ENCODE results near the gene HCFC1.

Gene HCFC1

GRCh38 chrX:153956044-153956907 is 15.3 kb downstream of the HCFC1 start:
- no peak for FAIRE-seq

- no peak for FAIRE-seq
Measured at GRCh38 chrX:153955228-153955732, 16.3 kb downstream of the HCFC1 start.

GRCh38 chrX:153954558-153955227 is 16.9 kb downstream of the HCFC1 start:
- no peak for FAIRE-seq

GRCh38 chrX:153953892-153954557 is 17.6 kb downstream of the HCFC1 start:
- no peak for FAIRE-seq

GRCh38 chrX:153953342-153953830 is 18.2 kb downstream of the HCFC1 start:
- no peak for FAIRE-seq

- no peak for FAIRE-seq
Measured at GRCh38 chrX:153952373-153953026, 19.1 kb downstream of the HCFC1 start.

- no peak for FAIRE-seq
Measured at GRCh38 chrX:153951683-153952372, 19.8 kb downstream of the HCFC1 start.

GRCh38 chrX:153950127-153950526 is 21.5 kb downstream of the HCFC1 start:
- no peak for FAIRE-seq

- no peak for FAIRE-seq
Measured at GRCh38 chrX:153948847-153949805, 22.5 kb downstream of the HCFC1 start.

GRCh38 chrX:153948002-153948466 is 23.6 kb downstream of the HCFC1 start:
- no peak for FAIRE-seq

- peak; percentile 46 for FAIRE-seq
Measured at GRCh38 chrX:153947009-153947769, 24.4 kb downstream of the HCFC1 start.

GRCh38 chrX:153945956-153946943 is 25.4 kb downstream of the HCFC1 start:
- no peak for FAIRE-seq

GRCh38 chrX:153944800-153945150 is 26.8 kb downstream of the HCFC1 start:
- no peak for FAIRE-seq

- no peak for FAIRE-seq
Measured at GRCh38 chrX:153944140-153944799, 27.3 kb downstream of the HCFC1 start, which contains the start of gene RENBP. Gene RENBP (minus strand): TSS chrX:153944643. CDS start chrX:153944610, 33 bp downstream.

GRCh38 chrX:153941336-153942252 is 30.0 kb downstream of the HCFC1 start:
- no peak for FAIRE-seq

GRCh38 chrX:153939573-153939972 is 32.0 kb downstream of the HCFC1 start:
- no peak for FAIRE-seq

Data from endometrium (tissue), 2 donors.